Measurements from ENCODE around the gene ASCL5.

The ASCL5 gene

GRCh38 chr1:201111672-201112071 is 15.3 kb downstream of the ASCL5 start:
- in situ Hi-C loops (cut with MboI; ENCODE audit: low sequenced_read_pairs), result no loop called here

- in situ Hi-C loops (cut with MboI; ENCODE audit: low sequenced_read_pairs), result no loop called here
These were observed 15.8 kb downstream of the ASCL5 start for GRCh38 chr1:201111156-201111555.

- in situ Hi-C loops (cut with MboI; ENCODE audit: low sequenced_read_pairs), result no loop called here
These were observed 16.4 kb downstream of the ASCL5 start for GRCh38 chr1:201110616-201111015.

- in situ Hi-C loops (cut with MboI; ENCODE audit: low sequenced_read_pairs), result no loop called here
These were observed 16.8 kb downstream of the ASCL5 start for GRCh38 chr1:201110138-201110537.

- in situ Hi-C loops (cut with MboI; ENCODE audit: low sequenced_read_pairs), result no loop called here
These were observed 17.3 kb downstream of the ASCL5 start for GRCh38 chr1:201109651-201110050.

- in situ Hi-C loops (cut with MboI; ENCODE audit: low sequenced_read_pairs), result no loop called here
These were observed 18.4 kb downstream of the ASCL5 start for GRCh38 chr1:201108614-201109013.

GRCh38 chr1:201105688-201106087 is 21.3 kb downstream of the ASCL5 start:
- in situ Hi-C loops (cut with MboI; ENCODE audit: low sequenced_read_pairs), result no loop called here

- in situ Hi-C loops (cut with MboI; ENCODE audit: low sequenced_read_pairs), result no loop called here
These were observed 22.8 kb downstream of the ASCL5 start for GRCh38 chr1:201104141-201104540.

- in situ Hi-C loops (cut with MboI; ENCODE audit: low sequenced_read_pairs), result no loop called here
These were observed 23.3 kb downstream of the ASCL5 start for GRCh38 chr1:201103666-201104065.

- in situ Hi-C loops (cut with MboI; ENCODE audit: low sequenced_read_pairs), result no loop called here
These were observed 26.6 kb downstream of the ASCL5 start for GRCh38 chr1:201100169-201100930.

GRCh38 chr1:201098992-201099677 is 27.8 kb downstream of the ASCL5 start:
- in situ Hi-C loops (cut with MboI; ENCODE audit: low sequenced_read_pairs), result no loop called here

GRCh38 chr1:201096977-201097856 is 29.8 kb downstream of the ASCL5 start:
- in situ Hi-C loops (cut with MboI; ENCODE audit: low sequenced_read_pairs), result no loop called here

- in situ Hi-C loops (cut with MboI; ENCODE audit: low sequenced_read_pairs), result no loop called here
These were observed 30.9 kb downstream of the ASCL5 start for GRCh38 chr1:201096041-201096461.

GRCh38 chr1:201095581-201095980 is 31.4 kb downstream of the ASCL5 start:
- in situ Hi-C loops (cut with MboI; ENCODE audit: low sequenced_read_pairs), result no loop called here

GRCh38 chr1:201094832-201095231 is 32.2 kb downstream of the ASCL5 start:
- in situ Hi-C loops (cut with MboI; ENCODE audit: low sequenced_read_pairs), result no loop called here

GRCh38 chr1:201093962-201094361 is 33.0 kb downstream of the ASCL5 start:
- in situ Hi-C loops (cut with MboI; ENCODE audit: low sequenced_read_pairs), result no loop called here

GRCh38 chr1:201093561-201093960 is 33.4 kb downstream of the ASCL5 start:
- in situ Hi-C loops (cut with MboI; ENCODE audit: low sequenced_read_pairs), result no loop called here

- in situ Hi-C loops (cut with MboI; ENCODE audit: low sequenced_read_pairs), result no loop called here
These were observed 34.2 kb downstream of the ASCL5 start for GRCh38 chr1:201092738-201093137.

GRCh38 chr1:201091256-201091655 is 35.7 kb downstream of the ASCL5 start:
- in situ Hi-C loops (cut with MboI; ENCODE audit: low sequenced_read_pairs), result no loop called here

- in situ Hi-C loops (cut with MboI; ENCODE audit: low sequenced_read_pairs), result no loop called here
These were observed 36.4 kb downstream of the ASCL5 start for GRCh38 chr1:201090541-201090940.

- in situ Hi-C loops (cut with MboI; ENCODE audit: low sequenced_read_pairs), result no loop called here
These were observed 37.4 kb downstream of the ASCL5 start for GRCh38 chr1:201089596-201089995.

All from HL-60/S4 treated with retinoic acid at 250 ng/mL for 4 days and 3 days (cell line).